Central memory CD4-positive, alpha-beta T cell (primary cell): ENCODE measurements around the gene MBD6.
"Not testable (repeated sequence)": the region's sequence is repeated elsewhere in the genome, so short reads cannot be mapped to it uniquely, and the experiment has no call there.

Experiments used
- DNase-seq: peaks from one replicate; pipeline ENCODE4 v3.0.0; 2022

Gene MBD6

DNA sequence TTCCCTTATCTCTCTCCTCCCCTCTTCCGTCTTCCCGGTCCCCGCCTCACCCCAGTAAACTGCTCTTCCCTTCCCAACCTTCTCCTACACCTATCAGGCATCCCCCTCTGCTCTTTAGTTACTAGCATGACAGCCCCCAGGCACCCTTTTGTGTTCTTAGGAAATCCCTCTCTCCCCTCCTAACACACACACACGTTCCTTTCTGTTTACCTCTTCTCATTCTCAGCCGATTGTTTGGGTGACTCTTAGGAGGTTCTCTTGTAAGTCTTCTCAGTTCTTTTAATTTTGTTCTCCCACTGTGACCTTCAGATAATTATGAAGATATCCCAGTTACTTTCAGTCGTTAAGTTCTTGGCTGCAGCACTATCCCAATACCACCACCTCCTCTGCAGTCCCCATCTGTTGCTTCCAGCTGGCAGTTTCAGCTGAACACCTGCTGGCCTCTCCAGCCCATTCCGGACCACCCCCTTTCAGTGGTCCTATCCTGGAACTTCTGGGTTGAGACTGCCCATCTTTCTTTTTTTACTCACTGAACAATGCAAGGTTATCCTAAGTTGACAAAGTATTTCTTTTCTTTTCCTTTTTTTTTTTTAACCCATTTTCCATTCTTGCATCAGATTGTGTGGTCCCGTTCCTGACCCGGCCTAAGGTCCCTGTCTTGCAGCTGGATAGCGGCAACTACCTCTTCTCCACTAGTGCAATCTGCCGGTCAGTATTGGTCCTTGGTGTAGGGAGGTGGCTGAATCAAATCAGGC is 34.0 kb upstream of the MBD6 start:
- no peak for DNase-seq

DNA sequence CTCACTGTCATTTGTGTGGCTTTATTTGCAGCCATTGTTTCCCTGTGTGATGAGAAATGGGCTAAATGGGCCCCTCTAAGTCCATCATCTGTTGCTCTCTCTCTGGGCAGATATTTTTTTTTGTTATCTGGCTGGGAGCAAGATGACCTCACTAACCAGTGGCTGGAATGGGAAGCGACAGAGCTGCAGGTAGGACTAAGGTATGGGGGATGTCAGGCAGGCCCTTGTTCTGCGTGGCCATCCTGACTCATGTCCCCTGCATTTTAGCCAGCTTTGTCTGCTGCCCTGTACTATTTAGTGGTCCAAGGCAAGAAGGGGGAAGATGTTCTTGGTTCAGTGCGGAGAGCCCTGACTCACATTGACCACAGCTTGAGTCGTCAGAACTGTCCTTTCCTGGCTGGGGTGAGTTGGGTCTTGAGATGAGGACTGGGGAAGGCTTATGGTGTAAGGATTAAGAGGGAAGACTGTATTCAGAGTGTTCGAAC is 33.4 kb upstream of the MBD6 start:
- DNase-seq: no peak

DNA sequence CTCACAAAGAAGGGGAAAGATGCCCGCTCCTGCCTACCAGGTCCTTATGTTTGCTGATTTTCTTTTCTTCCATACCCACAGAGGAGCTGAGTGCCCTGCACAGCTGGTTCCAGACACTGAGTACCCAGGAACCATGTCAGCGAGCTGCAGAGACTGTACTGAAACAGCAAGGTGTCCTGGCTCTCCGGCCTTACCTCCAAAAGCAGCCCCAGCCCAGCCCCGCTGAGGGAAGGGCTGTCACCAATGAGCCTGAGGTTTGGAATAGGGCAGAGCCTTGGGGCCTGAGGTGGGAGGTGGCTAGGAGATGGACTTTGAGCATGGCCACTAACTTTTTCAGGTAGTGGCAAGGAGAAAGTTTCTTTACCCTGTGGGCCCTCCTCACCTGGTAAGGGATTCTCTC is 32.5 kb upstream of the MBD6 start:
- DNase-seq: no peak

DNA sequence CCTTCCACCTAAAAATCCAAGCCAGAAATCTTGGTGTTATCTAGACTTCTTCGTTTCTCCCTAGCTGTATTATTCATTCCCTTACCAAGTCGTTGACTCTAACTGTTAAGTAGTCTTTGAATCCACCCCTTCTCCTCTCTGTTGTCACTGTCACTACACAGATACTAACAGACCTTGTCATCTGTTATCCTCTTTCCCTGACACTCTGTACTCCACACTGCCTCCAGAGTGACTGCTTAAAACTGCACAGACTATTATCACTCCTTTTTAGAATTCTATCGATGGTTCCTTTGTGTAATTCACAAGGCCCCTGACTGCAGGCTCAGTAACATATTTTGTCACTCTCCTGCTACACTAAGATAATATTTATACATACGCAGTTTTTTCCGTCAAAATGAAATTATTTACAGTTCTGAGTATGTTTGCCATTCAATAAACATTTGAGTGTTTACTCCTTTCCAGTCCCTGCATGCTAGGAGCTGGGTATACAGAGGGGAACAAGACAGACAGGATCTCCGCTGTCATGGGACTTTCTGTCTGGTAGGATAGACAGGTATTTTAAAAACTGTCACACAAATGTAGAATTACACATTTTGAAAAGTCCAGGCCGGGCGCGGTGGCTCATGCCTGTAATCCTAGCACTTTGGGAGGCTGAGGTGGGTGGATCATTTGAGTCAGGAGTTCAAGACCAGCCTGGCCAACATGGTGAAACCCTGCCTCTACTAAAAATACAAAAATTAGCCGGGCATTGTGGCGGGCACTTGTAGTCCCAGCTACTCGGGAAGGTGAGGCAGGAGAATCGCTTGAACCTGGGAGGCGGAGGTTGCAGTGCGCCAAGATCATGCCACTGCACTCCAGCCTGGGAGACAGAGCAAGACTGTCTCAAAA is 31.0 kb upstream of the MBD6 start:
- no peak for DNase-seq

DNA sequence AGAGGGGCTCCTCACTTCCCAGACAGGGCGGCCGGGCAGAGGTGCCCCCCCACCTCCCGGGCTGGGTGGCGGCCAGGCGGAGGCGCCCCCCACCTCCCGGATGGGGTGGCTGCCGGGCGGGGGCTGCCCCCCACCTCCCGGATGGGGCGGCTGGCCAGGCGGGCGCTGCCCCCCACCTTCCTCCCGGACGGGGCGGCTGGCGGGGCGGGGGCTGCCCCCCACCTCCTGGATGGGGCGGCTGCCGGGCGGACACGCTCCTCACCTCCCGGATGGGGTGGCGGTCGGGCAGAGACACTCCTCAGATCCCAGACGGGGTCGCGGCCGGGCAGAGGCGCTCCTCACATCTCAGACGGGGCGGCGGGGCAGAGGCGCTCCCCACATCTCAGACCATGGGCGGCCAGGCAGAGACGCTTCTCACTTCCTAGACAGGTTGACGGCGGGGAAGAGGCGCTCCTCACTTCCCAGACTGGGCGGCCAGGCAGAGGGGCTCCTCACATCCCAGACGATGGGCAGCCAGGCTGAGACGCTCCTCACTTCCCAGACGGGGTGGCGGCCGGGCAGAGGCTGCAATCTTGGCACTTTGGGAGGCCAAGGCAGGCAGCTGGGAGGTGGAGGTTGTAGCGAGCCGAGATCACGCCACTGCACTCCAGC is 27.4 kb upstream of the MBD6 start:
- DNase-seq: not testable (repeated sequence)

DNA sequence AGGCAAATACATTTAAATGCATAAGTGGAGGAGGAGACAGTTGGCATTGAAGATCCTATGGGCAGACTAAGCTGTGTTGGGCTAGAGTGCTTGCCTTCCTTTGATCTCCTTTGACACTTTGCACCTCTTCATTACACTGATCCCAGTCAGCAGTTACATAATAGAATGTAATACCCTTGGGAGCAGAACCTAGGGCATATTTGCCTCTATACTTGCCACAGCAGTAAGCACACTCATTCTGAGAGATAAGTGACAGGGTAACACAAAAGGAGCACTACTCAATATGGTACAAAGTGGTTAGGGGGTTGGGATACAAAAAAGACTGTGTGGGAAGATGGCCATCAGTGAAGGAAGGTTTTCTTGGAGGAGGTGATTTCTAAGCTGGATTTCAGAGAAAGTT is 25.8 kb upstream of the MBD6 start:
- DNase-seq: no peak

DNA sequence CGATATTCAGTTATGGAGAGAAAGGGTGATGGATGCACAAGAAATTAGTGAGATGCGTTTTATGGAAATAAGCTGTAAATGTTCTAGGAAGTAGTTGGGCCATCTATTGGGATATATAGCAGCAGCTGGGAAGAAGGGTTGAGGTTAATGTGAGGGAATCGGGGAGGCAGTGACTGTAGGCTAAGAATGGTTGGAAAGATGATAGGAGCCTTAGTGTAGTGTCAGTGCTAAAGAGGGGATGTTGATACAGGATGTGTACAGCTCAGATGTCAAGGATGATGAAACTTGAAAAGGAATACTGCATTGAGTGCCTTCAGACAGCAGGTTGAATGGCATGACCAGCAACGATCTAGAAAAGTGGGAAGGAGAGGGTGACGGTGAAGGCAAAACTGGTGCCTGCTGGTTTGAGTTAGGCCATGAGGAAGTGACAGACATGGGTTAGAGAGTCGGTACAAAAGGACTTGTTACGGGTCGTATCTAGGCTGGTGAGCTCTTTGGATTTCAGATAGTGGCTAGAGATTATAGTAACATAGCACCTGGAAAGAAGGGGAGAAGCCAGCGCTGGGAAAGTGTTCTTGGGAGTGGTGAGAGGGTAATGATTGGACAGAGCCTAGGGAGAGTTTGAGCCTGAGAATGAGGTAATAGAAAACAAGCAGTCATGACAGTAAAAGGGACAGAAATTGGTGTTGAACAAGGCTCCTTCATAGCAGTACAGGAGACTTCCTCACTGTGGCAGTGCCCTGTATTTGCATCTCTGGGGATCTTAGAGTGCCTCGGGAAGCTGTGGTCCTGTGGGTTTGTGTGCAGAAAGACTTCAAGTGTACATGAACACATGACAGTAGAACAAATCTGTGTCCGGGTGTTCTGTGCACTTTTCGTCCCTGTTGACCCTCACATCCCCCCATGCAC is 25.1 kb upstream of the MBD6 start:
- DNase-seq: no peak

DNA sequence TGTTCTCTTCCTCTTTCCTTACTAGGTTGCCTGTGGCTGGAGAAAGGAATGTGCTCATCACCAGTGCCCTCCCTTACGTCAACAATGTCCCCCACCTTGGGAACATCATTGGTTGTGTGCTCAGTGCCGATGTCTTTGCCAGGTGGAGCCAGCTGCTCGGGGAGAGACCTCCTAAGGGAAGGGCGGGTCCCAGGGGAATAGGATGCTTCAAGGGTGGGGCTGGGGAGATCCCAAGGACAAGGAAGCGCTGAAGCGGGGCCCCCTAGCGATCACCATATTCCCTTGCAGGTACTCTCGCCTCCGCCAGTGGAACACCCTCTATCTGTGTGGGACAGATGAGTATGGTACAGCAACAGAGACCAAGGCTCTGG is 24.5 kb upstream of the MBD6 start:
- DNase-seq: no peak

DNA sequence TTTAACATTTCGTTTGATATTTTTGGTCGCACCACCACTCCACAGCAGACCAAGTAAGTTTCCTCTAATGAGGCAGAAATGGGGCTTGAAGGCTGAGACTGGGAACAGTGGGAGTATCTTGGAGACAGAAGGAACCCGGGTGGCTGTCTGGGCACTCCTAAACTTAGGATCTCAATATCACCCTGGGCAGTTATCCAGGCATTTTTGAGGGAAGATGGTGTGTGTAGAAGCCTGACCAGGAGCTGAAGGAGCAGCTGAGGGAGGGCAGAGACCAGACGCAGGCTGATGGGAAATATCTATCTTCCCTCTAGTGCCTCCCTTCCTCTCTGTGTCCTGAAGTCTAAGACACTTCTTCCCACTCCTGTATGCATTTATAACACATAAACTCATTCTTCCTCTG is 24.1 kb upstream of the MBD6 start:
- DNase-seq: no peak

DNA sequence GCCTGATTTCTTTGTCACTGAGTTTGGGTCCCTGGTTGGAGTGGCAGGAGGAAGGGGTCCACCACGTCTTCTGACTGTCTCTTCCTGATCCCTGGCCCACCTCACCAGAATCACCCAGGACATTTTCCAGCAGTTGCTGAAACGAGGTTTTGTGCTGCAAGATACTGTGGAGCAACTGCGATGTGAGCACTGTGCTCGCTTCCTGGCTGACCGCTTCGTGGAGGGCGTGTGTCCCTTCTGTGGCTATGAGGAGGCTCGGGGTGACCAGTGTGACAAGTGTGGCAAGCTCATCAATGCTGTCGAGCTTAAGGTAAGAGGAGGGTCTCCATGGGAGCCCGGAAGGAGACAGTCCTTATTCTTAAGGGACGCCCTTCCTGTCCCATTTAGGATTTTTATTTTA is 22.4 kb upstream of the MBD6 start:
- DNase-seq: no peak

DNA sequence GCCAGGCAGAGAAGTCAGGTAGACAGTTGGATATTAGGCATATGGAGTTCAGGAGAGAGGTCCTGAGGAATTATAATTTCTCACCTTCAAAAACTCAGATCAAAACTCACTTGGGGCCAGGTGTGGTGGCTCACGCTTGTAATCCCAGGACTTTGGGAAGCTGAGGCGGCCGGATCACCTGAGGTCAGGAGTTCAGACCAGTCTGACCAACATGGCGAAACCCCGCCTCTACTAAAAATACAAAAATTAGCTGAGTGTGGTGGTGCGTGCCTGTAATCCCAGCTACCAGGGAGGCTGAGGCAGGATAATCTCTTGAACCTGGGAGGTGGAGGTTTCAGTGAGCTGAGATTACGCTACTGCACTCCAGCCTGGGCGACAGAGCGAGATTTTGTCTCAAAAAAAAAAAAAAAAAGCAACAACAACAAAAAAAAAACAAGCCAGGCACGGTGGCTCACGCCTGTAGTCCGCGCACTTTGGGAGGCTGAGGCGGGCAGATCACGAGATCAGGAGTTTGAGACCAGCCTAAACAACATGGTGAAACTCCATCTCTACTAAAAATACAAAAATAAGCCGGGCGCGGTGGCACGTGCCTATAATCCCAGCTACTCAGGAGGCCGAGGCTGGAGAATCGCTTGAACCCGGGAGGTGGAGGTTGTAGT is 20.2 kb upstream of the MBD6 start:
- DNase-seq: not testable (repeated sequence)

DNA sequence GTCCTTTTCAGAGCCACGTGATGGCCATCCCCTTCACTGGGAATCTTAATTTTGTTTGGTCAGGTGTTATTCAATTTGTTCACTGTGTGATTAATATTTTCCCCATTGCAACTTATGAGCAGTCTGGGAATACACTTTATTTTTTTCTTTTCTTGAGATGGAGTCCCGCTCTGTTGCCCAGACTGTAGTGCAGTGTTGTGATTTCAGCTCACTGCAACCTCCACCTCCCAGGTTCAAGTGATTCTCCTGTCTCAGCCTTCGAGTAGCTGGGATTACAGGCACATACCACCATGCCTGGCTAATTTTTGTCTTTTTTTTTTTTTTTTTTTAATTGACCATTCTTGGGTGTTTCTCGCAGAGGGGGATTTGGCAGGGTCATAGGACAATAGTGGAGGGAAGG is 16.1 kb upstream of the MBD6 start:
- not testable (repeated sequence) for DNase-seq

DNA sequence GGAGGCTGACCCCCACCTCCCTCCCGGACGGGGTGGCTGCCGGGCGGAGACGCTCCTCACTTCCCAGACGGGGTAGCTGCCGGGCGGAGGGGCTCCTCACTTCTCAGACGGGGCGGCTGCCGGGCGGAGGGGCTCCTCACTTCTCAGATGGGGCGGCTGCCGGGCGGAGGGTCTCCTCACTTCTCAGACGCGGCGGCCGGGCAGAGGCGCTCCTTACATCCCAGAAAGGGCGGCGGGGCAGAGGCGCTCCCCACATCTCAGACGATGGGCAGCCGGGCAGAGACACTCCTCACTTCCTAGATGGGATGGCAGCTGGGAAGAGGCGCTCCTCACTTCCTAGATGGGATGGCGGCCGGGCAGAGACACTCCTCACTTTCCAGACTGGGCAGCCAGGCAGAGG is 14.8 kb upstream of the MBD6 start:
- not testable (repeated sequence) for DNase-seq

DNA sequence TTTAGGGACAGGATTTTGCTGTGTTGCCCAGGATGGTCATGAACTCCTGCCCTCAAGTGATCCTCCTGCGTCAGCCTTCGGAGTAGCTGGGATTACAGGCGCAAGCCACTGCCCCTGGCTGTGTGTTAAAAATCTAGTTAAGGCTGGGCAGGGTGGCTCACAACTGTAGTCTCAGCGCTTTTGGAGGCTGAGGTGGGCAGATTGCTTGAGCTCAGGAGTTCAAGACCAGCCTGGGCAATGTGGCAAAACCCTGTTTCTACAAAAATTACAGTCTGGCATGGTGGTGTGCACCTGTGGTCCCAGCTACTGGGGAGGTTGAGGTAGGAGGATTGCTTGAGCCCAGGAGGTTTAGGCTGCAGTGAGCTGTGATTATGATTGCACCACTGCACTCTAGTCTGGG is 11.5 kb upstream of the MBD6 start:
- DNase-seq: no peak

DNA sequence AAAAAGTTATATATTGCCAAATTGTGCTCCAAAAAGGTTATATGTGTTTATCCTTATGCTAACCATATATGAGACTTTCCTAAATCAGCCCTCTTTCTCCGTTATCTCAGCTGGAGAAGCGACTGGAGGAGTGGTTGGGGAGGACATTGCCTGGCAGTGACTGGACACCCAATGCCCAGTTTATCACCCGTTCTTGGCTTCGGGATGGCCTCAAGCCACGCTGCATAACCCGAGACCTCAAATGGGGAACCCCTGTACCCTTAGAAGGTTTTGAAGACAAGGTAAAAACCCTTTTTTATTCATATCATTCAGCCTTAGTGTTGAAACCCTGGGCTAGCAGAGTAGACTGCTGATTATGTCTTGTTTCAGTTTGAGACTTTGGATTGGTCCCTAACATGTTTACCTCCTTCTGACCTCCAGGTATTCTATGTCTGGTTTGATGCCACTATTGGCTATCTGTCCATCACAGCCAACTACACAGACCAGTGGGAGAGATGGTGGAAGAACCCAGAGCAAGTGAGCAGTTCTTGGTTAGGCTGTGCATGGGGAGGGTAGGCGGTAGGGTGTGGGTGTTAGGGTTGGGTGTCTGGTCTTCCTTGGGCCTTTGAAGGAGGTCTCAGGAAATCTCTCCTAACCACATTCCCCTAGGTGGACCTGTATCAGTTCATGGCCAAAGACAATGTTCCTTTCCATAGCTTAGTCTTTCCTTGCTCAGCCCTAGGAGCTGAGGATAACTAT is 10.9 kb upstream of the MBD6 start:
- DNase-seq: no peak

DNA sequence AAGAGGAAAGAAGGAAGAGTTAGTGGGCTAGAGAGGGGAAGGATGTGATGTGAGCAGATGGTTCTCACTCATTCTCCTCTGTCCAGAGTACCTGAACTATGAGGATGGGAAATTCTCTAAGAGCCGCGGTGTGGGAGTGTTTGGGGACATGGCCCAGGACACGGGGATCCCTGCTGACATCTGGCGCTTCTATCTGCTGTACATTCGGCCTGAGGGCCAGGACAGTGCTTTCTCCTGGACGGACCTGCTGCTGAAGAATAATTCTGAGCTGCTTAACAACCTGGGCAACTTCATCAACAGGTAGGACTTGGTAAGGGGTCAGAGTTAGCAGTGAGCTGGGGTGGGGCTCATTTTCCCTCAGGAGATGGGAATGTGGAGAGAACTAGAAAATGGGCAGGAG is 10.0 kb upstream of the MBD6 start:
- DNase-seq: no peak

DNA sequence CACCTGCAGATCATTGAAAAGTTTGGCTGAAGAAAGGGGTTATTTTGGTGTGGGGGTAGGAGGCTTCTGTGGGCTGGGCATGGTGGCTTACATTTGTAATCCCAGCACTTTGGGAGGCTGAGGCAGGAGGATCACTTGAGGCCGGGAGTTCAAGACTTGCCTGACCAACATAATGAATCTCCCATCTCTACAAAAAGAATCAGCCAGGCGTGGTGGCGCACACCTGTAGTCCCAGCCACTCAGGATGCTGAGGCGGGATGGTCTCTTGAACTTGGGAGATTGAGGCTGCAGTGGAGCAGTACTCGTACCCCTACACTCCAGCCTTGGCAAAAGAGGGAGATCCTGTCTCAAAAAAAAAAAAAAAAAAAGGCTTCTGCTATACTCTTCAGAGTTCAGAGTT is 9.4 kb upstream of the MBD6 start:
- no peak for DNase-seq

DNA sequence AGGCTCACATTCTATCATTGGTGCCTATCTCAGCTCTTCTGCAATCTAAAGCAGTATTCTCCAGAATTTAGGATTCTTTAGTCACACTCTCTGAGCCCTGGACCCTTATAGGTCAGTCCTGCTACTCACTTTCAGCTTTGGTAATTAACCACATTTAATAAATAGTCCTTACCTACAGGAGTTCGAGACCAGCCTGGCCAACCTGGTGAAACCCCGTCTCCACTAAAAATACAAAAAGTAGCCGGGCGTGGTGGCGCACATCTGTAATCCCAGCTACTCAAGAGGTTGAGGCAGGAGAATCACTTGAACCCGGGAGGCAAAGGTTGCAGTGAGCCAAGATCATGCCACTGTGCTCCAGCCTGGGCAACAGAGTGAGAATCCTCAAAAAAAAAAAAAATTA is 8.9 kb upstream of the MBD6 start:
- not testable (repeated sequence) for DNase-seq

DNA sequence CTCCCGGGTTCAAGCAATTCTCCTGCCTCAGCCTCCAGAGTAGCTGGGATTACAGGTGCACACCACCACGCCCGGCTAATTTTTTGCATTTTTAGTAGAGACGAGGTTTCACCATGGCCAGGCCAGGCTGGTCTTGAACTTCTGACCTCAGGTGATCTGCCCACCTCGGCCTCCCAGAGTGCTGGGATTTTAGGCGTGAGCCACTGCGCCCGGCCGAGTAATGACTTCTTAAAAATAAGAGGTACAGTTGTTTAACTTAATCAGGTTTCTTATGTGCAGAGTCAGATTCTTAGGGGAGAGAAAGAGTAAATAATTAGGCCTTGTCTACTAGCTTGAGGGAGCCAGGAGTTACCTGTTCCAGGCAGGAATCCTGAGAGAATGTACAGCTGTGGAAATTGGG is 8.4 kb upstream of the MBD6 start:
- DNase-seq: not testable (repeated sequence)

DNA sequence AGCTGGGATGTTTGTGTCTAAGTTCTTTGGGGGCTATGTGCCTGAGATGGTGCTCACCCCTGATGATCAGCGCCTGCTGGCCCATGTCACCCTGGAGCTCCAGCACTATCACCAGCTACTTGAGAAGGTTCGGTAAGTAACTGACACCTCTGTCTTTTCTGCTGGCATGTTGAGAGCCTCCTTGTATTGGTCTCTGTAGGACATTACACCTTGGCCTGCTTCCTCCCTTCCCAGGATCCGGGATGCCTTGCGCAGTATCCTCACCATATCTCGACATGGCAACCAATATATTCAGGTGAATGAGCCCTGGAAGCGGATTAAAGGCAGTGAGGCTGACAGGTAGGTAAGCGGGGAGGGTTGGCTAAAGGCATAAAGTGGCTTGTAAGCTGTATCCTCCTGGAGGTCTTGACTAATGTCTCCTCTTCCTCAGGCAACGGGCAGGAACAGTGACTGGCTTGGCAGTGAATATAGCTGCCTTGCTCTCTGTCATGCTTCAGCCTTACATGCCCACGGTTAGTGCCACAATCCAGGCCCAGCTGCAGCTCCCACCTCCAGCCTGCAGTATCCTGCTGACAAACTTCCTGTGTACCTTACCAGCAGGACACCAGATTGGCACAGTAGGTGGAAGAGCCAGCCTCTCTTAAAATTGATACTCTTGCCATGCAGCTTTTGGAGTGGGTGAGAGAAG is 7.8 kb upstream of the MBD6 start:
- DNase-seq: no peak
